T-helper 9 cell (primary cell): ENCODE measurements around the gene UBE2N.

Source experiments
- DNase-seq: peaks from one replicate; pipeline ENCODE4 v3.0.0-alpha.2; 2020

Gene UBE2N

GRCh38 chr12:93379326-93379980 lies 62.3 kb downstream of the UBE2N start:
- DNase-seq: no peak

GRCh38 chr12:93378998-93379325 lies 62.8 kb downstream of the UBE2N start:
- no peak for DNase-seq

- peak; percentile 44 for DNase-seq
Observed at GRCh38 chr12:93378196-93378997, 63.4 kb downstream of the UBE2N start.

GRCh38 chr12:93377252-93378195 lies 64.2 kb downstream of the UBE2N start, which contains the start of gene NUDT4:
Gene NUDT4 (plus strand): TSS chr12:93377925. CDS start chr12:93378323, 398 bp downstream.
- DNase-seq: peak; percentile 97

GRCh38 chr12:93376436-93377251 lies 65.1 kb downstream of the UBE2N start:
- no peak for DNase-seq

GRCh38 chr12:93375906-93376305 lies 65.8 kb downstream of the UBE2N start:
- DNase-seq: no peak

- DNase-seq: no peak
Observed at GRCh38 chr12:93373961-93374656, 67.6 kb downstream of the UBE2N start.

GRCh38 chr12:93370947-93371346 lies 70.8 kb downstream of the UBE2N start:
- DNase-seq: no peak

- DNase-seq: no peak
Observed at GRCh38 chr12:93369505-93369904, 72.2 kb downstream of the UBE2N start.

GRCh38 chr12:93368766-93369165 lies 73.0 kb downstream of the UBE2N start:
- DNase-seq: no peak

- DNase-seq: no peak
Observed at GRCh38 chr12:93366422-93366821, 75.3 kb downstream of the UBE2N start.

- no peak for DNase-seq
Observed at GRCh38 chr12:93365616-93366405, 75.9 kb downstream of the UBE2N start.

- DNase-seq: no peak
Observed at GRCh38 chr12:93363841-93364297, 77.9 kb downstream of the UBE2N start.

GRCh38 chr12:93361151-93361919 lies 80.4 kb downstream of the UBE2N start:
- DNase-seq: no peak

GRCh38 chr12:93360688-93361087 lies 81.1 kb downstream of the UBE2N start:
- DNase-seq: no peak

- no peak for DNase-seq
Observed at GRCh38 chr12:93358821-93359220, 82.9 kb downstream of the UBE2N start.

- DNase-seq: no peak
Observed at GRCh38 chr12:93358058-93358457, 83.7 kb downstream of the UBE2N start.

- no peak for DNase-seq
Observed at GRCh38 chr12:93356214-93356613, 85.5 kb downstream of the UBE2N start.
